Fibroblast of lung (primary cell): Measurements from ENCODE around the gene NKPD1. TPM values are rescaled to one million over a fixed set of nuclear protein-coding genes. Genes with fewer than 3 reads are reported as not detected.

Experiments used
- DNase-seq, 2 donors: peaks; one replicate each; pipeline versions ENCODE4 v3.0.0 to v3.0.0-alpha.2; 2010; ENCODE audit warnings: low read depth in 2 of 2
- H2AFZ ChIP-seq: 2 replicates; pipeline ENCODE4 v1.5.1; 2012; ENCODE audit warnings: low read length, control low read depth, inconsistent platforms
- H3K27ac ChIP-seq: 2 replicates; pipeline ENCODE4 v1.5.1; 2011; ENCODE audit warnings: low read length, control low read depth; ENCODE audit not compliant: insufficient read depth
- H3K27me3 ChIP-seq: 2 replicates; pipeline ENCODE4 v1.5.1; 2011; ENCODE audit warnings: mild to moderate bottlenecking, low read length; ENCODE audit not compliant: control insufficient read depth, insufficient read depth
- H3K36me3 ChIP-seq: 2 replicates; pipeline ENCODE4 v1.5.1; 2011; ENCODE audit warnings: low read length; ENCODE audit not compliant: control insufficient read depth, insufficient read depth
- H3K4me1 ChIP-seq: 2 replicates; pipeline ENCODE4 v1.5.1; 2011; ENCODE audit warnings: low read length; ENCODE audit not compliant: control insufficient read depth, insufficient read depth; ENCODE audit errors: extremely low read depth
- H3K4me2 ChIP-seq: 2 replicates; pipeline ENCODE4 v1.5.1; 2011; ENCODE audit warnings: low read length, control low read depth; ENCODE audit not compliant: insufficient read depth; ENCODE audit errors: extremely low read depth
- H3K4me3 ChIP-seq, 4 experiments: fragments of 200-600 bp in 1 of 4; sonication (generic) in 1 of 4; replicated peaks in 1 of 4; 2 replicates each; pipeline ENCODE4 v1.5.1; 2011 to 2016; ENCODE audit warnings: low read length in 4 of 4, low read depth in 3 of 4, mild to moderate bottlenecking in 3 of 4, control low read depth in 2 of 4, inconsistent platforms in 1 of 4, mixed read lengths in 1 of 4; ENCODE audit not compliant: insufficient read depth in 1 of 4; ENCODE audit errors: control extremely low read depth in 1 of 4
- H3K79me2 ChIP-seq: 2 replicates; pipeline ENCODE4 v1.5.1; 2012; ENCODE audit warnings: mild to moderate bottlenecking, low read length, inconsistent platforms; ENCODE audit not compliant: control insufficient read depth, insufficient read depth
- H3K9ac ChIP-seq: 2 replicates; pipeline ENCODE4 v1.5.1; 2011; ENCODE audit warnings: mild to moderate bottlenecking, low read length, control low read depth; ENCODE audit not compliant: insufficient read depth
- H3K9me3 ChIP-seq: 2 replicates; pipeline ENCODE4 v1.5.1; 2012; ENCODE audit warnings: low read depth, low read length; ENCODE audit not compliant: control insufficient read depth, insufficient read depth
- H4K20me1 ChIP-seq: 2 replicates; pipeline ENCODE4 v1.5.1; 2011; ENCODE audit warnings: low read length; ENCODE audit not compliant: control insufficient read depth, insufficient read depth; ENCODE audit errors: extremely low read depth
- CTCF ChIP-seq, 2 donors: IDR thresholded peaks in 1 of 2; conservative IDR thresholded peaks in 1 of 2; 1 replicate in 1 of 2; 2 replicates in 1 of 2; pipeline ENCODE4 v1.5.1; 2011 to 2012; ENCODE audit warnings: low read length in 2 of 2, control low read depth in 1 of 2, inconsistent platforms in 1 of 2, low read depth in 1 of 2, mild to moderate bottlenecking in 1 of 2
- EZH2 ChIP-seq: IDR thresholded peaks from 2 replicates; pipeline ENCODE4 v1.5.1; 2012; ENCODE audit warnings: low read length, control low read depth, mild to moderate bottlenecking; ENCODE audit errors: missing control alignments
- polyA plus RNA-seq, 2 donors: library from polyadenylated mRNA; depleted of rRNA in 1 of 2; stranded (reverse) in 1 of 2; unstranded in 1 of 2; fragments of >200 nt; gene quantifications; 2 replicates each; pipeline ENCODE4 v1.2.1, GENCODE V29; 2011 to 2012; ENCODE audit warnings: missing spikeins in 1 of 2
- total RNA-seq: library from RNA; depleted of rRNA; stranded (reverse); fragments of >200 nt; gene quantifications from 2 replicates; pipeline ENCODE4 v1.2.1, GENCODE V29; 2014

The NKPD1 gene
- total and polyA plus RNA-seq, 2 donors (not counting 1 experiment from before 2014, with no cell fraction given): 0.17 TPM; not detected in 1

GRCh38 chr19:45186509-45187334 lies 25.9 kb upstream of the NKPD1 start:
- H2AFZ ChIP-seq: no peak overlapping the region
- no peak overlapping the region for H3K4me3 ChIP-seq
- H3K9me3 ChIP-seq: no peaks in the 10 kb centered on the region
- H3K4me1 ChIP-seq: no peaks in the 10 kb centered on the region
- TF ChIP-seq CTCF (conservative IDR thresholded peaks at IDR 0.05 in 1 of 2, IDR thresholded peaks at IDR 0.05 in 1 of 2; ENCODE audit: low read depth in 1 of 2, low read length in 2 of 2) (no peak), EZH2 (no peak)
- no peak overlapping the region for H3K27ac ChIP-seq
- no peak overlapping the region for H3K9ac ChIP-seq
- no peak for DNase-seq
- no peak overlapping the region for H3K4me2 ChIP-seq
- no peaks in the 10 kb centered on the region for H3K79me2 ChIP-seq
- no peaks in the 10 kb centered on the region for H4K20me1 ChIP-seq
- H3K36me3 ChIP-seq: no peaks in the 10 kb centered on the region
- no peaks in the 10 kb centered on the region for H3K27me3 ChIP-seq

- H4K20me1 ChIP-seq: no peaks in the 10 kb centered on the region
- H3K79me2 ChIP-seq: peaks cover 11% of the 10 kb centered on the region
- H3K4me1 ChIP-seq: peaks cover 3% of the 10 kb centered on the region
- TF ChIP-seq EZH2: no peak
- no peak for TF ChIP-seq CTCF (conservative IDR thresholded peaks at IDR 0.05 in 1 of 2, IDR thresholded peaks at IDR 0.05 in 1 of 2; ENCODE audit: low read depth in 1 of 2, low read length in 2 of 2)
- H3K9ac ChIP-seq: no peak overlapping the region
- DNase-seq: no peak
- H3K27ac ChIP-seq: no peak overlapping the region
- H3K4me2 ChIP-seq: no peak overlapping the region
- H3K27me3 ChIP-seq: no peaks in the 10 kb centered on the region
- H2AFZ ChIP-seq: no peak overlapping the region
- no peaks in the 10 kb centered on the region for H3K9me3 ChIP-seq
- H3K4me3 ChIP-seq: no peak overlapping the region
- no peaks in the 10 kb centered on the region for H3K36me3 ChIP-seq
These were observed 23.3 kb upstream of the NKPD1 start for GRCh38 chr19:45184115-45184514.

GRCh38 chr19:45182758-45183157 lies 22.0 kb upstream of the NKPD1 start:
- DNase-seq: no peak
- H3K27me3 ChIP-seq: no peaks in the 10 kb centered on the region
- H3K9ac ChIP-seq: no peak overlapping the region
- H3K27ac ChIP-seq: no peak overlapping the region
- H2AFZ ChIP-seq: no peak overlapping the region
- H3K36me3 ChIP-seq: no peaks in the 10 kb centered on the region
- no peak overlapping the region for H3K4me2 ChIP-seq
- H4K20me1 ChIP-seq: no peaks in the 10 kb centered on the region
- H3K4me3 ChIP-seq: no peak overlapping the region
- peaks cover 3% of the 10 kb centered on the region for H3K4me1 ChIP-seq
- no peaks in the 10 kb centered on the region for H3K9me3 ChIP-seq
- TF ChIP-seq CTCF (conservative IDR thresholded peaks at IDR 0.05 in 1 of 2, IDR thresholded peaks at IDR 0.05 in 1 of 2; ENCODE audit: low read depth in 1 of 2, low read length in 2 of 2) (no peak), EZH2 (no peak)
- peaks cover 11% of the 10 kb centered on the region for H3K79me2 ChIP-seq
